ELR (cell line): Measurements from ENCODE around the gene RSPH9.

Experiments
- DNase-seq: peaks from one replicate; pipeline ENCODE4 v3.0.0-alpha.2; 2015; ENCODE audit warnings: low read depth

Gene RSPH9, protein sequence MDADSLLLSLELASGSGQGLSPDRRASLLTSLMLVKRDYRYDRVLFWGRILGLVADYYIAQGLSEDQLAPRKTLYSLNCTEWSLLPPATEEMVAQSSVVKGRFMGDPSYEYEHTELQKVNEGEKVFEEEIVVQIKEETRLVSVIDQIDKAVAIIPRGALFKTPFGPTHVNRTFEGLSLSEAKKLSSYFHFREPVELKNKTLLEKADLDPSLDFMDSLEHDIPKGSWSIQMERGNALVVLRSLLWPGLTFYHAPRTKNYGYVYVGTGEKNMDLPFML

DNA sequence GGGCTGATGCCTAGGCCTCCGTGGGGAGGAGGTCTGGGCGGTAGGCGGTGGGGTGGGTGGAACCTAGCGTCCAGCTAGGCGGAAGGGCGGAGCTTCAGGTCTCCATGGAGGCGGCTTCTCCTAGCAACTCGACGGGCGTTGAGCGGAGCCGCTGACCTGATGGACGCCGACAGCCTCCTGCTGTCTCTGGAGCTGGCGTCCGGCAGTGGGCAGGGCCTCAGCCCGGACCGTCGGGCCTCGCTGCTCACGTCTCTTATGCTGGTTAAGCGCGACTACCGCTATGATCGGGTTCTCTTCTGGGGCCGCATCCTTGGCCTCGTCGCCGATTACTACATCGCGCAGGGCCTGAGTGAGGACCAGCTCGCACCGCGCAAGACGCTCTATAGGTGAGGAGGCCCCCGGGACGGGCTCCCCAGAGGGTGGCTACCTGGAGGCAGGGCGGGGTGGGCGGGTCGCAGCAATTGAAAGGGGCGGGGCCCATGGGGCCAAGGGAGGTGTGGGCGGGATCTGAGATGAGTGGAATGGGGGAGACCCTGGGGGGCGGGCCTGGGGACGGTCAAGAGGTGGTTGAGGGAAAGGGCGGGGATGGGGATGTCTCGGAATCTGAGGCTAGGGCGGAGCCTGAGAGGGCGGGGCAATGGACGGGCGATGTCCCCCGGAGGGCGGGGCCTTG lies at the start of gene RSPH9:
RSPH9 (plus strand) TSS at position 97 of the 673 bp plus-strand sequence; CDS start at position 160, 63 bp downstream.
- peak; percentile 58 for DNase-seq

GRCh38 chr6:43600595-43600994 lies 44.2 kb upstream of the RSPH9 start:
- DNase-seq = no peak

GRCh38 chr6:43604174-43604573 lies 40.7 kb upstream of the RSPH9 start:
- DNase-seq = peak; percentile 77

DNA sequence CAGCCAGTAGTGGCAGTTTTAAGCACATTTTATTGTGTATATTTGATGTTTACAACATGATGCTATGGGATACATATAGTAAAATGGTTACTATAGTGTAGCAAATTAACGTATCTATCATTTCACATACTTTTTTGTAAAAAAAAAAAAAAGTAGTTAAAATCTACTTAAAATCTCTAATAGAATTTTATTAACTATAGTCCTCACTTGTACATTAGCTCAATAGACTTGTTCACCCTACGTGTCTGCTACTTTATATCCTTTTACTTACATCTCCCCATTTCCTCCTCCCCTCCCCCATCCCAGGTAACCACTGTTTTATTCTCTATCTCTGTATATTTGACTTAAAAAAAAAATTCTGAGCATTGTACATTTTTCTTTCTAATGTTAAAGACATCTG lies 38.8 kb upstream of the RSPH9 start:
- DNase-seq = no peak

DNA sequence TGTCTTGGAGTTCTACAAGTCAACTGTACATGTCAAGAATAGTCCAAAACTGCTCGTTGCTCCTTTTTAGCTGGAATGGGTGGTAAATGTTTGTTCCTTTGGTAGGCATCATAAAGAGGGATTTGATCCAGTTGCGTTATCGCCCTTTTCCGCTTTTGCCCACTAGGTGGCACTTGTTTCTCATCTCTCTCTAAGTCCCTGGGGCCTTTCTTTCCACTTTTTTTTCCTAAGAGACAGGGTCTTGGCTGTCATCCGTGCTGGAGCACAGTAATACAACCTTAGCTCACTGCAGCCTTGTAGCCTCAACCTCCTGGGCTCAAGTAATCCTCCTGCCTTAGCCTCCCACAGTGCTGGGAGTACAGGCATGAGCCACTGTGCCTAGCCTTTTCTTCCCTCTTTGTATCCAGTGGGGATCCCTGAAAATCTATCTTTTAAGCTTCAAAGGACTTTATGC lies 36.5 kb upstream of the RSPH9 start:
- peak; percentile 84 for DNase-seq

GRCh38 chr6:43608807-43609206 lies 36.0 kb upstream of the RSPH9 start:
- DNase-seq = no peak

DNA sequence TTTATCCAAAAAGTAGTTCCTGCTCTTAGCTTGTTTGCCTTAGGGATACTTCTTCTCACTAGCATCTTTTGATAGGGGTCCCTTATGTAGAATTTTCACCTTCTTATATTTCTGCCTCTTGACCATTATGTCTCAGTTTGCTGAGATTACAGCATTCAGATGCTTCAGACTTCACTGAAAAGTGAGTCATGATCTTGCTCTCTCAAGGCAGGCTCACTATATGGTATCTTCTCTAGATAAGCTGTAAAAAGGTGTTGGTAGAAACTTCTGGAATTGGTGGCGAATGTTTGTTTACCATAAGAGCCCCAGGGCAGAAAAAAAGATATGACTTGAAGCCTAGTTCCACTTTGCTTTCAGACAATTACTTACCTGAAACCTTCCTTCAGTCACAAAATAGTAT lies 35.4 kb upstream of the RSPH9 start:
- DNase-seq = no peak

- no peak for DNase-seq
These were observed 34.4 kb upstream of the RSPH9 start for GRCh38 chr6:43610431-43610830.

DNA sequence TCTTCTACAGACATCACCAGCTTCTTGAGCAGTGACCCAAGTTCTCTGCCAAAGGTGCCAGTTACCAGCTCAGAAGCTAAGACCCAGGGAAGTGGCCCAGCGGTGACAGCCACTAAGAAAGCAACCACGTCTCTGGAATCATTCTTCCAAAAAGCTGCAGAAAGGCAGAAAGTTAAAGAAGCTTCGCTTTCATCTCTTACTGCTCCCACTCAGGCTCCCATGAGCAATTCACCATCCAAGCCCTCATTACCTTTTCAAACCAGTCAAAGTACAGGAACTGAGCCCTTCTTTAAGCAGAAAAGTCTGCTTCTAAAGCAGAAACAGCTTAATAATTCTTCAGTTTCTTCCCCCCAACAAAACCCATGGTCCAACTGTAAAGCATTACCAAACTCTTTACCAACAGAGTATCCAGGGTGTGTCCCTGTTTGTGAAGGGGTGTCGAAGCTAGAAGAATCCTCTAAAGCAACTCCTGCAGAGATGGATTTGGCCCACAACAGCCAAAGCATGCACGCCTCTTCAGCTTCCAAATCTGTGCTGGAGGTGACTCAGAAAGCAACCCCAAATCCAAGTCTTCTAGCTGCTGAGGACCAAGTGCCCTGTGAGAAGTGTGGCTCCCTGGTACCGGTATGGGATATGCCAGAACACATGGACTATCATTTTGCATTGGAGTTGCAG lies 31.0 kb upstream of the RSPH9 start:
- no peak for DNase-seq

DNA sequence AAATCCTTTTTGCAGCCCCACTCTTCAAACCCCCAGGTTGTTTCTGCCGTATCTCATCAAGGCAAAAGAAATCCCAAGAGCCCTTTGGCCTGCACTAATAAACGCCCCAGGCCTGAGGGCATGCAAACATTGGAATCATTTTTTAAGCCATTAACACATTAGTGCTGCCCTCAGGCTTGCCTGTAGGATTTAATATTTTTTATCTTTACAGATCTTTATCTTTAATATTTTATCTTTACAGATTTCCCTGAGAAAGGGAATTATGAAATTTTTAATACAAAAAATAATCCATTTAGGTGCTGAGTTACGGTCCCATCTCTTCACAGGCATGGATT lies 30.5 kb upstream of the RSPH9 start:
- DNase-seq = no peak

DNA sequence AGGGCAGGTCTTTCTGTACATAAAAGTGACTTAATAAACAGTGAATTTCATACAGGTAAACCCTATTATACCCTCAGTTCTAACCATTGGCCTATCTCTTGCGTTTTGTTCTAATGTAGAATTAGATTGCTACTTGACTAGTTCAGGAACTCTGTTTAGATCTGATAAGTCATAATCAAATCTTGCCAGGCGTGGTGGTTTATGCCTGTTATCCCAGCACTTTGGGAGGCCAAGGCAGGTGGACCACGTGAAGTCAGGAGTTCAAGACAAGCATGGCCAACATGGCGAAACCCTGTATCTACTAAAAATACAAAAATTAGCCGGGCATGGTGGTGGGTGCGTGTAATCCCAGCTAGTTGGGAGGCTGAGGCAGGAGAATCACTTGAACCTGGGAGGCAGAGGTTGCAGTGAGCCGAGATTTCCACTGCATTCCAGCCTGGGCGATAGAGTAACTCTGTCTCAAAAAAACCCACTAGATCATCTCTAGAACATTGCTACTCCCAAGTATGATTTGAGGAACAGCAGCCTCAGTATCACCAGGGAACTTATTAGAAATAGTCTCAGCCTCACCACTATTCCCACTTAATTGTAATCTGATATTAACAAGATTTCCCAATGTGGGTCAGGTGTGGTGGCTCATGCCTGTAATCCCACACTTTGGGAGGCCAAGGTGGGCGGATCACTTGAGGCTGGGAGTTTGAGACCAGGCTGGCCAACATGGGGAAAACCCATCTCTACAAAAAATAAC lies 27.9 kb upstream of the RSPH9 start:
- DNase-seq = no peak

GRCh38 chr6:43621078-43621835 lies 23.6 kb upstream of the RSPH9 start:
- no peak for DNase-seq

DNA sequence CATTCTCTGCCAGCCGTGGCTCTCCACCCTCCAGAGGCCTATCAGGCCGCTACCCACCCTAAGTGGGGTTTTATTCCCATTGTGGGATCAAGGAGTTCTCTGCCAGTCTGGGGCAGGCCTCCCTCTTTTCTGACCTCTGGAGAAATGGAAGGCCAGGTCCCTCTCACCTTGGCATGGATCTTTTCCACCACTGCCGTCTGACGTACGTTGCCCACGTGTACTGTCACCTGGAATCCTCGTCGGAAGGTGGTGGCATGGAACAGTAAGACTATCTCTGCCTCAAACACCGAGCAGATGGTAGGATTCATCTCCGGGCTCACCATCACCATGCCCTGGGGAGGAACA lies 23.0 kb upstream of the RSPH9 start:
- no peak for DNase-seq

GRCh38 chr6:43622541-43622940 lies 22.3 kb upstream of the RSPH9 start:
- DNase-seq = no peak

GRCh38 chr6:43623880-43624785 lies 20.7 kb upstream of the RSPH9 start:
- DNase-seq = no peak

DNA sequence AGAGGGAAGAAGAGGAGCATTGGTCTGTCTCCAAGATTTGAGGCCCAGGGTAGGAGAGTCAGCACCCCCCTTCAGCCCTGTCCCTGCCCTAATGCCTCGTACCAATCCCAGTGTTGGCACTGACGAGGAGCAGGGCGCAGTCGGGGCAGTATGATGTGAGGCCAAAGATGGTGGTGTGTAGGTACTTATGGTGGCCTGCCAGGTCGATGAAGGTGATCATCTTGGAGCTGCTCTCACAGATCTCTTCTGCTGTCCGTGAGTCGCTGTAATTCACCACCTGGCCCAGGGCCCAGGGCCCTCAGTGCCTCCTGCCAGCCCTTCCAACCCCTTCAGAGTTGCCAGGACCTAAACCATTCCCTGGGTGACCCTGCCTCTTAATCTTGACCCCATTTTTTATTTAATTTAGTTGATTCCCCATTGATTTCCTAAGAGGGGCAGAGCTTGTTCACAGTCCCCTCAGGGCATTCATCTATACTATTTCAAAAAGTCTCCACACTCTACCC lies 20.0 kb upstream of the RSPH9 start:
- DNase-seq = no peak

DNA sequence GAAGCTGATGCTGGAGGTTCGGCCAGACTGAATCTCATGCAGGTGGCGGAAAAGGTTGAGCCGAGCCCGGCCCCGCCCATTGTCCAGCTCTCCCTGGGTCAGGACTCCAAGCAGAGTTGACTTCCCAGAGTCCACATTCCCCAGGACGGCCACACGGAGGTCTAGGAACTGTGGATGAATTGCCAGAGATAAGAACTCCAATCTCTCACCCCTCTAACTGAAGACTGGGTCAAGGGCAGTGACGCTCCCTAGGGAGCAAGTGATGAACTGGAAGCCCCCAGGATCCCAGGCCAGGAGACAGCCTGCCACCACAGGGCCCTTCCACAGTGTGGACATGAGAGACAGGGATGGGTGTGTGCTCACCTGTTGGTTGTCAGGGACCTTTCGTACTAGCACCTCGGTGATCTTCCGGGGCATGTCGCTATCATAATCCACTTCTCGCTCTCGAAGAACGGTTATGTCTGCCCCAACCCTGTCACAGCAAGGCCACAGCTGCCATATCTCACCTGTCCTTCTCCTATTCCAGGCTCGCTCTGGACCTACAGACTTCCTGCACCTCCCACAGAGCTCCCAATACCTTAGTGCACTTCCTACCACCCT lies 19.3 kb upstream of the RSPH9 start:
- DNase-seq = no peak

- peak; percentile 99 for DNase-seq
These were observed 17.6 kb upstream of the RSPH9 start for GRCh38 chr6:43627008-43627825.

GRCh38 chr6:43628393-43629103 lies 16.3 kb upstream of the RSPH9 start:
- DNase-seq = peak; percentile 69
